HUES64 (cell line): ENCODE results near the gene PI16.

Experiments used
- H3K27ac ChIP-seq: 2 replicates; pipeline ENCODE4 v1.7.0; 2013; ENCODE audit warnings: low read depth, low read length, inconsistent platforms
- H3K27me3 ChIP-seq: 2 replicates; pipeline ENCODE4 v1.6.1; 2013; ENCODE audit warnings: mild to moderate bottlenecking, low read length; ENCODE audit not compliant: insufficient read depth
- H3K36me3 ChIP-seq: 2 replicates; pipeline ENCODE4 v1.6.1; 2013; ENCODE audit warnings: mild to moderate bottlenecking, low read length; ENCODE audit not compliant: insufficient read depth
- H3K4me1 ChIP-seq: 2 replicates; pipeline ENCODE4 v1.6.1; 2013; ENCODE audit warnings: mild to moderate bottlenecking, low read length, moderate library complexity; ENCODE audit not compliant: insufficient read depth
- H3K4me3 ChIP-seq: 2 replicates; pipeline ENCODE4 v1.5.1; 2013; ENCODE audit warnings: mild to moderate bottlenecking, low read length, moderate library complexity
- H3K9ac ChIP-seq: 2 replicates; pipeline ENCODE4 v1.6.1; 2013; ENCODE audit warnings: mild to moderate bottlenecking, low read depth, low read length
- H3K9me3 ChIP-seq: 2 replicates; pipeline ENCODE4 v1.6.1; 2013; ENCODE audit warnings: low read depth, low read length; ENCODE audit not compliant: insufficient read depth
- WGBS: fragments of 150-250, 120-280 bp; methylation state at CpG from one replicate; pipeline ENCODE4 v1.1.7; 2013; ENCODE audit warnings: missing lambda C conversion rate; 5-methylcytosine and 5-hydroxymethylcytosine counted together

PI16 gene

GRCh38 chr6:36959555-36960250 lies 5.2 kb downstream of the PI16 start:
- H3K27me3 ChIP-seq: no peaks in the 10 kb centered on the region
- H3K9ac ChIP-seq: no peak overlapping the region
- WGBS: 97% methylated on average over 16 of the region's 17 CpGs
- no peaks in the 10 kb centered on the region for H3K9me3 ChIP-seq
- H3K36me3 ChIP-seq: no peaks in the 10 kb centered on the region
- no peak overlapping the region for H3K4me3 ChIP-seq
- H3K27ac ChIP-seq: no peak overlapping the region
- no peaks in the 10 kb centered on the region for H3K4me1 ChIP-seq

- no peaks in the 10 kb centered on the region for H3K36me3 ChIP-seq
- H3K27me3 ChIP-seq: no peaks in the 10 kb centered on the region
- no peaks in the 10 kb centered on the region for H3K4me1 ChIP-seq
- 89% methylated on average over 40 of the region's 40 CpGs for WGBS
- no peaks in the 10 kb centered on the region for H3K9me3 ChIP-seq
- no peak overlapping the region for H3K9ac ChIP-seq
- H3K27ac ChIP-seq: no peak overlapping the region
- H3K4me3 ChIP-seq: no peak overlapping the region
These were observed 7.2 kb downstream of the PI16 start for GRCh38 chr6:36961441-36962435.

- no peak overlapping the region for H3K9ac ChIP-seq
- H3K4me1 ChIP-seq: no peaks in the 10 kb centered on the region
- H3K27ac ChIP-seq: no peak overlapping the region
- H3K4me3 ChIP-seq: no peak overlapping the region
- H3K9me3 ChIP-seq: no peaks in the 10 kb centered on the region
- peaks cover 8% of the 10 kb centered on the region for H3K36me3 ChIP-seq
- no peaks in the 10 kb centered on the region for H3K27me3 ChIP-seq
- 57% methylated on average over 12 of the region's 12 CpGs for WGBS
These were observed 8.3 kb downstream of the PI16 start for GRCh38 chr6:36962874-36963273.

GRCh38 chr6:36963451-36964290 lies 9.1 kb downstream of the PI16 start:
- H3K27me3 ChIP-seq: no peaks in the 10 kb centered on the region
- H3K4me3 ChIP-seq: no peak overlapping the region
- H3K4me1 ChIP-seq: no peaks in the 10 kb centered on the region
- no peak overlapping the region for H3K9ac ChIP-seq
- peaks cover 16% of the 10 kb centered on the region for H3K36me3 ChIP-seq
- H3K9me3 ChIP-seq: no peaks in the 10 kb centered on the region
- 82% methylated on average over 11 of the region's 11 CpGs for WGBS
- H3K27ac ChIP-seq: no peak overlapping the region

GRCh38 chr6:36964349-36964748 lies 9.8 kb downstream of the PI16 start:
- H3K4me1 ChIP-seq: no peaks in the 10 kb centered on the region
- no peak overlapping the region for H3K27ac ChIP-seq
- 93% methylated on average over 4 of the region's 6 CpGs for WGBS
- no peak overlapping the region for H3K9ac ChIP-seq
- no peaks in the 10 kb centered on the region for H3K9me3 ChIP-seq
- no peak overlapping the region for H3K4me3 ChIP-seq
- no peaks in the 10 kb centered on the region for H3K27me3 ChIP-seq
- peaks cover 23% of the 10 kb centered on the region for H3K36me3 ChIP-seq

GRCh38 chr6:36964908-36965307 lies 10.4 kb downstream of the PI16 start:
- no peaks in the 10 kb centered on the region for H3K9me3 ChIP-seq
- H3K36me3 ChIP-seq: peaks cover 29% of the 10 kb centered on the region
- H3K27me3 ChIP-seq: no peaks in the 10 kb centered on the region
- no peak overlapping the region for H3K4me3 ChIP-seq
- WGBS: 93% methylated on average over 4 of the region's 4 CpGs
- H3K9ac ChIP-seq: no peak overlapping the region
- no peak overlapping the region for H3K27ac ChIP-seq
- H3K4me1 ChIP-seq: no peaks in the 10 kb centered on the region

GRCh38 chr6:36967301-36967700 lies 12.8 kb downstream of the PI16 start:
- Histone ChIP-seq H3K4me3 (no peak overlapping the region), H3K27me3 (no peaks in the 10 kb centered on the region), H3K4me1 (no peaks in the 10 kb centered on the region), H3K9ac (no peak overlapping the region), H3K9me3 (no peaks in the 10 kb centered on the region), H3K27ac (no peak overlapping the region), H3K36me3 (peaks cover 52% of the 10 kb centered on the region)
- WGBS: 93% methylated on average over 3 of the region's 3 CpGs

GRCh38 chr6:36967757-36968156 lies 13.2 kb downstream of the PI16 start:
- Histone ChIP-seq H3K4me1 (no peaks in the 10 kb centered on the region), H3K4me3 (no peak overlapping the region), H3K9me3 (no peaks in the 10 kb centered on the region), H3K27me3 (no peaks in the 10 kb centered on the region), H3K27ac (no peak overlapping the region), H3K9ac (no peak overlapping the region), H3K36me3 (peaks cover 57% of the 10 kb centered on the region)
- WGBS: 94% methylated on average over 4 of the region's 4 CpGs

GRCh38 chr6:36968266-36968977 lies 13.9 kb downstream of the PI16 start:
- H3K27ac ChIP-seq: no peak overlapping the region
- WGBS: 96% methylated on average over 16 of the region's 16 CpGs
- H3K4me1 ChIP-seq: no peaks in the 10 kb centered on the region
- H3K27me3 ChIP-seq: no peaks in the 10 kb centered on the region
- peaks cover 64% of the 10 kb centered on the region for H3K36me3 ChIP-seq
- H3K9me3 ChIP-seq: no peaks in the 10 kb centered on the region
- H3K4me3 ChIP-seq: no peak overlapping the region
- no peak overlapping the region for H3K9ac ChIP-seq

- no peak overlapping the region for H3K9ac ChIP-seq
- no peaks in the 10 kb centered on the region for H3K27me3 ChIP-seq
- H3K4me1 ChIP-seq: no peaks in the 10 kb centered on the region
- 92% methylated on average over 14 of the region's 14 CpGs for WGBS
- H3K27ac ChIP-seq: no peak overlapping the region
- no peaks in the 10 kb centered on the region for H3K9me3 ChIP-seq
- H3K36me3 ChIP-seq: peaks cover 72% of the 10 kb centered on the region
- H3K4me3 ChIP-seq: no peak overlapping the region
These were observed 14.7 kb downstream of the PI16 start for GRCh38 chr6:36969240-36969691.
